Spleen (tissue), 7 donors: ENCODE data around the gene CABLES2.

Experiments used
- CTCF ChIP-seq, 11 experiments: fragments of 200-600 bp in 7 of 11; fragments of 450-650 bp in 4 of 11; sonication (generic) in 4 of 11; IDR thresholded peaks in 8 of 11; conservative IDR thresholded peaks in 3 of 11; 1 replicate in 7 of 11; 2 replicates in 4 of 11; pipeline versions ENCODE4 v1.4.0 to v1.8.0; 2016 to 2021; ENCODE audit warnings: antibody characterized with exemption in 11 of 11, inconsistent platforms in 4 of 11, mild to moderate bottlenecking in 1 of 11
- POLR2A ChIP-seq, 3 donors: fragments of 450-650 bp; IDR thresholded peaks; one replicate each; pipeline ENCODE4 v1.5.1; 2017; ENCODE audit warnings: antibody characterized with exemption in 3 of 3, mild to moderate bottlenecking in 1 of 3
- POLR2AphosphoS5 ChIP-seq, 3 donors: sonication (generic); formaldehyde crosslinking; IDR thresholded peaks; one replicate each; pipeline ENCODE4 v1.5.1; 2017; ENCODE audit warnings: antibody characterized with exemption in 3 of 3
- donor health status: DM: no; HTN: no; CAD: no; lungs with moderate emphysema.
- donor health status: DM: no; HTN: no; CAD: no.
- donor health status: DM: no; HTN: no; CAD: no.

GRCh38 chr20:62416651-62417637, 9.9 kb upstream of the CABLES2 start:
- TF ChIP-seq CTCF (IDR thresholded peaks at IDR 0.05 in 8 of 11, conservative IDR thresholded peaks at IDR 0.05 in 3 of 11), result no peak
- TF ChIP-seq POLR2AphosphoS5 (IDR thresholded peaks at IDR 0.05), result no peak
- TF ChIP-seq POLR2A (IDR thresholded peaks at IDR 0.05), result no peak
